DMS 273 treated with DMSO at 0.1 percent for 48 hours (cell line): ENCODE results near the gene ACADVL.
A peak's percentile ranks its signal among the peaks of the same experiment; 100 is the strongest.
"Not testable (repeated sequence)": the region's sequence is repeated elsewhere in the genome, so short reads cannot be mapped to it uniquely, and the experiment has no call there.

Experiments
- DNase-seq: peaks from one replicate; lab custom pipeline; 2025; lab: John Stamatoyannopoulos, UW

ACADVL gene

DNA sequence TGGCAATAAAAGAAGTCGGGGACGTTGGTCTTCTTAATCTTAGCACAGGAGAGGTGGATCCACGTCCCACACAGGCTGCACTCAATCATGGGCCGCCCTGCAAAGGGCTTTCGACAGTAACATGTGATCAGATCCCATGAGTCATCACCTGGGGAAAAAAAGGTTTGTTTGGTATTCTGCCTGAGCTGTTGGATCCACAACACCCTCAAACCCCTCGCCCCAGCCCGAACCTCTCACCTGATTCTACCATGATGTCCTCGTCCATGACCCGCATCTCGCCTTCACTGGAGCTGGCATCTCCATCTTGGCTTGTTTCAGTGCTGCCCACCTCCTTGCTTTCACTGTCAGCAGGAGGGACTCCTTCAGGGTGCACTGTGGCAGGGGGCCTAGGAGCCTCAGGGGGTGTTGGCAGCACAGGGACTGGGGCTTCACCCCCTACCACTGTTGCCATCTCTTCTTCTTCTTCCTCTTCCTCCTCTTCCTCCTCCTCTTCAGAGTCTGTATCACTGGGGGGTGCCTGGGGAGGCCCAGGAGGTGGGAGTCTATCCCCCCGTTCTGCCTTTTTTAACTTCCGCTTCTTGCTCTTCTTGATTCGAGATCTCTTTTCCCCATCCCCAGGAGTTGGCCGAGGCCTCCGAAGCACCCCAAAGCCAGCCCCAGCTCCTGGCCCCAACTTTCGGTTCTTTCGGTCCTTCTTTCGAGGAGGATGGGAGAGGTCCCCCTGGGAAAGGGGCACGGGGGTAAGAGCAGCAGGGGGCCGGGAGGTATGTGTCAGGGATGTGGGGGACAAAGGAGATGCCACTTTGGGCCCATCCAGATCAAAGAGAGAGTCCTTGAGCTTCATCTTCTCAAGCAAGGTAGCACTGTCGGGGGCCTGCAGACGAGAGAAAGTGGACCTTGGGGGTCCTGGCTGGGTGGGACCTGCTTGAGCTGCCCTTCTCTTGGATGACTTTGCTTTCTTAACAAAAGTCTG, 16.2 kb downstream of the ACADVL start:
- DNase-seq, result no peak

DNA sequence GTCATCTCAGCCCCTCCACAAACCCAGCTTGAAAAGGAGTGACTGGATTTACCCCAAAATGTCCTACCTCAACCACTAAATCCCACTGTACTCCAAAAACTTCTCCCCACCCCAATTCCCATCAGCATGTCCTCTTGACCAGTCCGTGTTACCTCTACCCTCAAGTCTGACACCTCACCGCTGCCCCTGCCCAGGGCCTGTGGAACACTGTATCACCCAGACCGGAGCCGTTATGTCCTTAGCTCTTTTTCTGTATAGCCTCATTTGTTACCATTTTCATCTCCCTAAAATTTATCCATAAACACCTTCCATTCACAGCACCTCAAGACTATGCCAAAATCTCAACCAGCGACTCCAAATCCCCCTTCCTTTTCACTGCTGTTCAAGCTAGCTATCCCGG, 17.1 kb downstream of the ACADVL start:
- DNase-seq, result no peak

DNA sequence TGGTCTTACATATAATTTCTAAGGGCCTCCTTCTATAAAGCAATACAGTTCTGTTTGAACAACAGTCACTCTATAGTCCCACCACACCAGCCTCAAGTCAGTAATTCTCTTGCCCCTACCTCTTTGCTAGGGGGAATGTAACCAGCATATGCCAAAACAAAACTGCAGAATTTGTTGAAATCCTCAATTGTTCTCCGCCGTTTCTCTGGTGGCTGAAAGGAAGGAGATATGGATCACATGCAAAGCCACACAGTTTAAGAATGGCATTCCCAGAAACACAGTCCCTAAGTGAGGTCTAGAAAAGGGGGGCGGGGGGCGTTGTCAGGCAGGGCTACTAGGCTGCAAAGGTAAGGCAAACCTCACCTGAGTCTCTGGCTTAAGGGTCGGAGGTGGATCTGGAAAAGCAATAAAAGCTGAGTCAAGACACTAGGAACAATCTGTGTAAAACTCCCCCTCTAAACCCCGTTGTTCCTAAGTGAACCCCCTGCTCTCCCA, 17.6 kb downstream of the ACADVL start:
- DNase-seq, result no peak

DNA sequence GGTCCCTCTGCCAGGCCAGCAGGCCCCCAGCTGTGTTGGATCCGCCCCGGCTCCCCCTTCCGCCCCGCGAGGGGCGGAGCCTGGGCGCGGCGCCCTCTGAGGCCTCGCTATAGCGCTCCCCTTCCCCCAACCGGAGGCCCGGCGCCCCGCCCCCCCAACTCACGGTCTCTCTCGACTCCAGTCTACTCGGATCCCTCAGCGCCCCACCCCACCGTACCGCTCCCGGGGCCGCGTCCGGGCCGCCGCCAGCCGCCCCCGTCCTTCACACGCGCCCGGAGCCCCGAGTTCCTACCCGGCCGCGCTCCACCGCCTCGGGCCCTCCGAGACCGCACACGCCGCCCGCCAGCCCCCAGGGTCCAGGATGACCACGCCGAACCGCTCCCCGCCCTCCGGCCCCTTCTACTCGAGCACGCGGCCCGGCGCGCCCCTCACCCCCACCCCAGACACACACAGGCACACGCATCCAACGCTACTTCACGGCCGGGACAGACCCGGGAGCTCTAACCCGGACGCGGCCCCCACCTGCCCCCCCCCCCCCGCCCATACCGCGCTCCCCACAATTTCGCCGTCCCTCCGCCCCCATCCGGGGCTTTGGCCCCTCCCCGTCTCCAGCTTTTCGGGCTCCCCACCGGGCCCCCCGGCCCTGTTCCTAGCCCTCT, 18.2 kb downstream of the ACADVL start:
- no peak for DNase-seq

DNA sequence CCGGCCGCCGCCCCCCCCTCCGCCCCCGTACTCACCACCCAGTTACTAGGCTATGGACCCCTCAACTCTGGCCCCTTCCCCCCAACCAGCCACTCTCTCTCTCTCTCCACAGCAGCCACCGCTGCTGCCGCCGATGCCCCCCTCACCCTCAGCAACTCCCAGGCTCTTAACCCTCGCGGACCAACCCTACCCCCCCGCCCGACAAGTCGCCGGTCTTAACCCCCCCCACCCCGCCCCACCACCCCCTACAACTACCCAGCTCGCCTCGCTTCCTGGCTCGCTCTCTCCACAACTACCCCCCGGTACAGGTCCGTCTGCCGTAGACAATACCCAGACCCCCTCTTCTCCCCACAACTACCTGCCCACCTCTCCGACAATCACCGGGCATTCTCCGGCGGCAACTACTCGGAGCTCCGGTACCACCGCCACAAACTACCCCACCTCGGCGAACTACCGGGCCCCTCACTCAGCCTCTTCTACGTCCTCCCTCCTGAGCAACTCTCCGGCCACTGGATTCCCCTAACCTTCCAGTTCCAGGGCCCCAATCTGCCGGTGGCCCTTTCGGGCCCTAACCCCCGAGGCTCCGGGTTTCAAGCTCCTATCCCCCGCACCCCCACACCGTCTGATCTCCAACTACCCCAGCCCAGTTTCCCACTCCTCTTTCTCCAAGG, 18.8 kb downstream of the ACADVL start:
- DNase-seq, result no peak

DNA sequence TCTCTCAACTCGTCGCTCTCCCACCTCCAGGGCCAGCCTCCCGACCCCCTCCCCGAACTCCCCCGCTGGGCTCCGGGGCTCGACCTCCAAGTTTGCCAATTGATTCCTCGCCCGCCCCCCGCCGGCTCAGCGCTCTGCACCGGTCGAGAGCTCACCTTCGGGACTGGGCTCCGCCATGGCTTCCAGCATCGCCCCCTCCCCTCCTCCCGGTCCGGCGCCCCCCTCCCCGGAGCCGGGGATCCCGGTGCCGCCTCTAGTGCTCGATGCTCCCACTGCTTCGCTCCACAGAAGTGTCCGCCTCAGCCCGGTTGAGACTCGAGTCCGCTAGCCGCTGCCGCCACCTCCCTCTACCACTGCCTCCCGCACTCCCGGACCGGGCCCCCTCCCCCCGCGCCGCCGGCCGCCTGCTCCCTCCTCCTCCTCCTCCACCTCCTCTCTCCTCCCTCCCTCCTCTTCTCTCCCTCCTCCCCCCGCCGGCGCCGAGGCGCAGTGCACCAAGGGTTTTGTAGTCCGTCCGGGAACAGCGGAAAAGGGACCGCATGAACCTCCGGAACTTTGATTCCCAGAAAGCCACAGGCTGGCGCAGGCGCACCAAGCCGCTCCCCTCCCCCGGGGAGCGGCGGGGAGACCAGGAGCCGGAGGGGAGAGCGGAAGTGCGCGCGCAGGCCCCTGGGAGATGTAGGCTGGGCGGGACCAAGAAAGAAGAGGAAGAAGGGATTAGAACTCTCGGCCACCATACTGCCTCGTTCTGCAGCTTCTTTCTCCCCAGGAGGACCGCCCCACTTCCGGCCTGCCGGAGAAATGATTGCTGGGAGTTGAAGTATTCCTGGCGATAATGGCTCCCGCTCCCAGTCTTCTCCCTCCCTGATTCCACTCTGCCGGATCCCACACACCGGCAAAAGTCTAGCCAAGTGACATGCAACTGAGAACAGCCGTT, 19.6 kb downstream of the ACADVL start, which contains the start of gene PHF23:
Gene PHF23 (minus strand): TSS at position 367 of the 937 bp plus-strand sequence. CDS start 178 bp downstream, at position 189.
- DNase-seq, result peak; percentile 96

DNA sequence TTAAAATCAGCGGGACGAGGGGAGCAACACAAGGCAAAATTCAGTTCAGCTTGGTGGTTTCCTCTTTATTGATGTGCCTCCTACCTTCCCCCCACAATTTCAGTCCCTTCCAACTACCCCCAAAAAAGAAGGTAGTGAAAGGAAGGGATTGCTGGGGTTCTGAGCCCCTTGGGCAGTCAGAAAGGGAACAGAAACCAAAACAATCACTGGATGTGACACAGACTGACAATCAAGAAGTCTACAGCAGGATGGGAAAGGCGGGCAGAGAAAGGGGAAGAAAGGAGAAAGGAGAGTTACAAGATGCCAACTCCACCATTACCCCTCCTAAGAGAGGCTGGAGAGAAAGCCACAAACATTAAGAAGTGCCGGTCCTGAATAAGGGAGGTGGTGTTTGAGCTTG, 20.6 kb downstream of the ACADVL start:
- no peak for DNase-seq

DNA sequence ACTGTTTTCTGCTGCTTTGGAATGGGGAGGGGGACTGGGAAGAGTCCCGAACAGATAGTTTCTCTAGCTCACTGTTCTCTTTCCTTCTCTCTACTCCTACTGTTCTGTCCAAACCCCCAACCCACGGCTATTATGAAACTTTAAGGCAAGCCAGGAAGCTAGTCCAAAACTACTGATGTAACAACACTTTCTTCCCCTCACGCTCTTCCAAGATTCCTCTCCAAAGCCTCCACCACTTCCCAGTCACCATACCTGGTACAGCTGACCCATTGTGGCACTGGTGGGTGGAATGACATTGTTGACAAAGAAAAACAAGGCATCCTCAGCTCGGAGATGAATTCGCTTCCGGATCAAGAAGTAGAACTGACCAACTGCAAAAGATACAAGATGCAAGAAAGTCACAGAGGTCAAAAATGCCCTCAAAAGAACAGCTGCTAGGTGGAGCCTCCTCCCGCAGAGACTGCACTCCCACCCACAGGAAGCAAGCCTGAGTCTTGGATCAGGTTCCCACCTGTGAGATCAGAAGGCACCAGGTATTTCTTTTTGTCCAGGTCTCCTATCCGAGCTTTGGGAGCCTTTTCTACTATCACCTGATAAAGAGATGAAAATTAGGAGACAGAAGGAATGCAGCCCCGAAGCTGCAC, 21.5 kb downstream of the ACADVL start:
- no peak for DNase-seq

DNA sequence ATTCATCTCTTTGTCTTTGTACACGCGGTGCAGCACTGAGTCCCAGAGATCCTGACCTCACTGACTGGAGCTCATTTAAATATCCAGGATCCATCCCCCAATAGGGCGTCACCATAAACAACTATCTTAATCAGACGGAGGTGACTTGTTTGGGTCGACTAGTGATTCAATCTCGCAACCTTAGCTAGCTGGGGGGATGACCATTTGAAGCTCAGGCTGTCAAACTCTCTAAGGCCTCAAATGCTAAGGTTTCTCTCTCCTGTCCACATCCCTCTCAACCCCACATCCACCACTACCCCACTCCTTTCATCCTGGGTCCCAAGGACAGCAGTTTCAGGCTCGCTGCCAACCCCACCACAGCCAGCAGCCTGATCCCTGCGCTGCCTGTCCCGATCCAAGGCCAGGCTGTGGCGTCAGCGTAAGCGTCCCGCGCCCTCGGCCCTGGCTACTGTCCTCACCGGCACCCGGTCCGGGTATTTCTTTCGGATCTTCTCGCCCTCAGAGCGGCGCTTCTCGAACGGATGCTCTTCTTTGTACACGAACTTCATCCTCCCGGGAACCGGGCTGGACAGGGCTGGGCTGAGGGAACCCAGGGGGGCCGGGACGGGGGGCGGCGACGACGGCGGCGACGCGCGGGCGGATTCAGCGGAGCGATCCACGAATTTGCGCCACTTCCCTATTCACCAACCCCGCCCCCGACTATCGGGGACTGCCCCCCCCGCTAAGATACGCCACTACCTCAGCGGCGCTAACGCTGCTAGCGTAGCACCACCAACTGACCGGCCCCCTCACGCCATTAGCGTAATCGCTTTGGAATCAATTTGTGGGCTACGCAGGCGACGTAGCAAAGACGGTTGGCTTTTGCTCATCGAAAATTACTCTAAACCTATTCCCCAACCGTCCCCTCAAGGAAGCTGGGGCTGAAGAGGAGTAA, 22.3 kb downstream of the ACADVL start, which contains the start of gene GABARAP:
Gene GABARAP (minus strand): TSS at position 667 of the 934 bp plus-strand sequence. CDS start 119 bp downstream, at position 548.
- peak; percentile 63 for DNase-seq

DNA sequence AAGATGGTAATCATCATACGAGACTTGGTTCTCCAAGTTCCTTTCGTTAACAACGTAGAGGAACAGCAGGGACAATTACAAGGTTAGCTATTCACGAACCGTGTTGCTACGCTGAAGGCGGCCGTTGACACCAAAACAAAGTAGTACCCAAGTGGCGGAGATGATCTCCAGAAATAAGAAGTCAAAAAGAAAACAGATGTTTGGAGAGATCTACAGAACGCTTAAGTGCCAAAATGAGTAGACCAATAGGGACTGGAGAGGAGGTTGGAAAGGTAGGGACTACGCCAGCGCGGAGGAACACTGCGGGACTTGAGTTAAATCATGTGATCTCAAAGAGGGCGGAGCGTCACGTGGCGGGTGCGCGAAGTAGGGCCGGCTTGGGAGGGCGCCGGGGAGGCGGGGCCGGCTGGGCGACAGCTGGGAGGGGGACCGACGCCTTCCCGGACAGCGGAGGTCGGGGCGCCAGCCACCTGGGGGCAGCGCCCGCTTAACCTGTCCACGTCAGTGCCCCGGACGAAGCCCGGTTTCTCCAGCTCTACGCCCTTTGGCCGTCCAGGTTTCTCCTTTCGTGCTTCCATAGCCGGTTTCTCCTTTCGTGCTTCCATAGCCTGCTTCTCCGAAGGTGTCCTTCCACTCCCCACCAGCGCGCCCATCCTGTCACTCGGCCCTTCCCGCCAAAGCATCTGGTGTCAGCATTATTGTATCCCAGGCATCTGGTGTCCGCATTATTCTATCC, 23.1 kb downstream of the ACADVL start:
- peak; percentile 83 for DNase-seq

DNA sequence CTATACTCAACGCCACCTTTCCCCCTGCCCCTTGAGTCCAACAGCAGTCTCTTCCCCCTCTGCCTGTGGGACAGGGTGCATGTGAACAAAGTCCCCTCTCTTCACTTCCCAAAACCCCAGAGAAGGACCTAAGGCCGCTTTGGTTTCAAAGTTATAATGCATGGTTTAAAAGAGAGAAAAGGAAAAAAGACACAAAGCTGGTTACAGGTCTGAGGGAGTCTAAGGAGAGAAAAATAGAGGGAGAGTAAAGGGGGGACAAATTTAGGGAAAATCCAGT, 23.7 kb downstream of the ACADVL start:
- DNase-seq, result no peak

DNA sequence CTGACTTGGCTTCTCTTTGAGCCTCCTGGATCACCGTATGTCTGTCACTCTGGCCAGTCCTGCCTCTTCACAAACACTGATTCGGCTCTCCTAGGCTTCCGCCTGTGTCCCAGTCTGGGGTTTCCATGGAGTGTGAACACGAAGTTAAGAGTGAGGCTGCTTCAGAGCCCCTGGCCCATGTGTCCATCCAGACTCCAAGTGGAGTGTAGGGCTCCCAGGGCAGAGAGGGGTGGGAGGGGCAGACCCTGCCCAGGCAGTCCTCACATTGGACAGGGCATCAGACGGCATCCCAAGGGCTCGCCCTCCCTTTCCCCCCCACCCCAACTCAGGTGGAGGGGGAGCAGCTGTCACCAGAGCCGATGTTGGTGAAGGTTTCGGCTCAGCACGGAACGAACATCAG, 24.1 kb downstream of the ACADVL start:
- DNase-seq, result not testable (repeated sequence)

DNA sequence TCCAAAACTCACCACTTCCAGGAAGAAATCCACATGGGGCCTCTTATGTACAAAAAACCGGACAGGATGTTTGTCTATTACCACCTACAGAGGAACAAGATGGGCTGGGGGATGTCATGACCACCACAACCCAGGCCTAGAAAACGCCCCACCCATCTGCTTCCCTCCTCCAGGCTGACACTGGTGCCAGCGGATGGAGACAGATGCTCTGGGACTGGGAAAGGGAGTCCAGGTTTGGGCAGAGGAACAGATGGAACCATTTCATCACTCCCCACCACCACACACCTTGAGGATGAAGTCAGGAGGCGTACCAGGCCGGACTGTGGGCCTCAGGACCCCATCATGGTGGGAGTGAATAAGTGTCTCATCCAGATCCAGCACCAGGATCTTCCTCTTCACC, 27.0 kb downstream of the ACADVL start:
- DNase-seq, result no peak

DNA sequence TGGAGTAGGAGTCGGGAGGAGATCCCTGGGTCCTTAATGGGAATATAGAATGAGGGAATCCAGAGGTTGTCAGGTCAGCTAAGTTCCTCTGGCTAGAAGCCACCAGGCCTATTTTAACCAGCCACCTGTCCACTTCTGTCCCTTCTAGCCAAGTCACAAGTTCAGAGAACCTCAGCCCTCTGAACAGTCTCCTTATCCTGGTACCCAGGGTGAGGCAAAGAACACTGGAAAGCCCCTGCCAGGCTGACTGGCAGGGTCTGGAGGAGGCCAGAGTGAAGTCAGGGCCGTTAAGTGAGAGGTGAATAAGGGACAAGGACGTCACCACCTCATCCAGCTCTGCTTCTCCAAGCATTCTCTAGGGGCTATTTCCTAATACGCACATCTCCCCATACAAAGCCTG, 29.1 kb downstream of the ACADVL start:
- no peak for DNase-seq

DNA sequence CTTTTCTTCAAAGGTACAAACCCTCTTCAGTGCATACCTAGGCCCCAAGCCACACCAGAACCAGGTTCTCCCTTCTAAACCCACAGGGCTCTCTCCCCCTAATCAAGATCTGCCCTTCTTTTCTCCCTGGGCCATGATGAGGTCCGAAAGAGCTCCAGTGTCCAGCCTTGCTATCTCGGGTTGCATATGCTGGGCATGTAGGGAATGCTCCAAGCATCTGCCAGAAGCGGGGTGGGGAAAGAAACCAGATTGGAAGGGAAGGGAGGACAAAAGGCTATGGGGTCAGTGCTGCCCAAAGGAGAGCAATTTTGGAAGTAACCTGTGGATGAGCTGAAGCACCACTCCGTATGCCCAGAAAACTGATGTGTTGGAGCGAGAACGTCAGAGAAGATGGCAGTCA, 29.5 kb downstream of the ACADVL start:
- DNase-seq, result no peak

DNA sequence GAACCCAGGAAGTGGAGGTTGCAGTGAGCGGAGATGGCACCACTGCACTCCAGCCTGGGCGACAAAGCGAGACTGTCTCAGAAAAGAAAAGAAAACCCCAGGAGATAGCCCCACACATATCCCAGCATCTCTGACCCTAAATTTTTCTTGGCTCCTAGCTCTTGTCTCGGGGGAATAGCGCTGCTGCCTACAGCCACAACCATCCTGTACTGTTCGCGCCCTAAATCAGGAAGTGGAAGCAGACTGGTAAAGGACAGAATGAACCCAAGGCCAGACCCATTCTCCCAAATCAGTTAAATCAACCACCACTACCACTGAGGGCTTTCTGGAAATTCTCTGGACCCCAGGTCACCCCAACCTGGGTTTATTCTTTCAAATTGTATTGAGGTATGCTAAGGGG, 30.1 kb downstream of the ACADVL start:
- no peak for DNase-seq

DNA sequence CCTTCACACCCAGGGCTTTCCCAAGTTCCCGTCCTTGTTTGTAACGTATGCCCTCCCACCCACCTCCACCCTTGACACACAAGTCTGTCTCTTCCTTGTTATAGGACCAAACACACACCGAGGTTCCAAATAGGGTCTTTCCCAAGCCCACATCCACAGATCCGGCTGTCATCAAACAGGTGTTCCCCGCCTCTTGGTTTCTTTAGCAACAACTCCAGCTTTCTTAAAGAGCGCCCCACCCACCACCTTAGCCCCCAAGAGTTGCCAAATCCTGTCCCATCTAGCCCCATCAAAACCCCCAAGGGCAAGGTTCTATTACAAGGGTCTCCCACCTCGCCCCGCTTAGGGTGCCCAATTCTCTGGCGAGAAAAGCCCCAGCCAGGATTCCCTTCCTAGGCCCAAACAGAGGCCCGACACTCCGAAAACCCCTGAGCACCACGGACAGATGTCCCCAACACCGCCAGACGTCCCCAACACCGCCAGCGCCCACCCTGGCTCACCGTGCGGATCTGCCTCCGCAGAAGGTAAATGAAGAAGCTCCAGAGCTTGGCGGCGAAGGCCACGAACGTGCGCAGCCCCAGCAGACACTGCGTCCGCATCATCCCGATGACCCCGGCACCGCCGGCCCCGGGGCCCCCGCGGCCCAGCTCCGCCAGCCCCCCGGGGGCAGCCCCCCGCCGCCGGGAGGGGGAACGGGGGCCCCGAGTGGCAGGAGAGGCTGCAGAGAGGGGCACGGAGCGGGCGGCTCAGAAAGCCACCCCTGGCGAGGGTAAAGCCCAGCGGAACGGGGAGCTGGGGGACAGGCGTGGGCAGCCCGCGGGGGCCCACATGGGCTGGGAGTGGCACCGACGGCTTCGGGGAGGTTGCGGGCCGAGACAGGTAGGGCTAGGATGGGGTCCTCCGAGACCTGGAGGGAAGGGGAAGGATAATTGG, 31.2 kb downstream of the ACADVL start:
- DNase-seq, result no peak

DNA sequence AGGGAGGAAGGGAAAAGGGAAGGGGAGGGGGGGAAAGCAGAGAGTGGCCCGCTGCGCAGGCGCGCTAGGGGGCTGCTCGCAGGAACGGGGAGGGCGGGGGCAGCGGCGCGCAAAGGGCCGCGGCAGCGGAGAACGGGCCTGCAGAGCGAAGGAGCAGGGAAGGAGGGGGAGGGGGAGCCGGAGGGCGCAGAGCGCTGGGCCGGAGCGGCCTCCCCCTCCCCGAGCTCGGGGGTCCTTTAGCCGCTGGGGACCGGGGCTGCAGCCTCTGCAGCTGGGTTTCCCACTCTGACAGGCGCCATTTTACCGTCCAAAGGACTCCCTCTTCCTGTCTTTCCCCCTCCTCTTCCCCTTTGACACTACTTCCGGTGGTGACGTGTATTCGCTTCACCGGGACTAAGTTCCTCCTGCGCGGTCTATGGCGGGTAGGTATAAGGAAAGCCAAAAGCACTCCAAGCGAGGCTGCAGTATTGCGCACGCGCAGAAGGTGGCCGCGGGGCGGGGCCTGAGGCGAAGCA, 32.0 kb downstream of the ACADVL start, which contains the start of gene CTDNEP1:
Gene CTDNEP1 (minus strand): TSS at position 74 of the 515 bp plus-strand sequence. CDS start 438 bp downstream, outside the sequence.
- DNase-seq, result peak; percentile 88
